H9 (cell line): ENCODE data around the gene ABHD1. TPM values are rescaled to one million over a fixed set of nuclear protein-coding genes. Genes with fewer than 3 reads are reported as not detected.

Experiments
- DNase-seq: peaks from one replicate; pipeline ENCODE4 v3.0.0-alpha.2; 2017
- H2AFZ ChIP-seq: one replicate; pipeline ENCODE4 v1.6.1; 2013; ENCODE audit warnings: mild to moderate bottlenecking, low read length, control low read depth, moderate library complexity
- H2AK5ac ChIP-seq: 2 replicates; pipeline ENCODE4 v1.6.1; 2013; ENCODE audit warnings: low read length, control low read depth, mixed read lengths; ENCODE audit not compliant: insufficient read length
- H2BK120ac ChIP-seq: one replicate; pipeline ENCODE4 v1.6.1; 2013; ENCODE audit warnings: low read depth, mild to moderate bottlenecking, low read length, control low read depth, inconsistent platforms; ENCODE audit not compliant: poor library complexity, severe bottlenecking
- H2BK12ac ChIP-seq: 2 replicates; pipeline ENCODE4 v1.6.1; 2013; ENCODE audit warnings: low read length, control low read depth, mixed read lengths, low read depth; ENCODE audit not compliant: insufficient read length
- H2BK15ac ChIP-seq: 2 replicates; pipeline ENCODE4 v1.6.1; 2013; ENCODE audit warnings: low read depth, low read length, control low read depth
- H2BK20ac ChIP-seq: one replicate; pipeline ENCODE4 v1.6.1; 2013; ENCODE audit warnings: low read depth, mild to moderate bottlenecking, low read length, control low read depth, inconsistent platforms; ENCODE audit not compliant: poor library complexity, severe bottlenecking
- H2BK5ac ChIP-seq: 2 replicates; pipeline ENCODE4 v1.6.1; 2013; ENCODE audit warnings: low read length, control low read depth, mixed read lengths; ENCODE audit not compliant: insufficient read length
- H3K14ac ChIP-seq: 2 replicates; pipeline ENCODE4 v1.6.1; 2013; ENCODE audit warnings: low read length, control low read depth; ENCODE audit not compliant: insufficient read depth
- H3K18ac ChIP-seq: 2 replicates; pipeline ENCODE4 v1.6.1; 2013; ENCODE audit warnings: low read depth, mild to moderate bottlenecking, mixed read lengths, low read length, control low read depth; ENCODE audit not compliant: insufficient read length
- H3K23ac ChIP-seq: 2 replicates; pipeline ENCODE4 v1.6.1; 2013; ENCODE audit warnings: low read length, control low read depth, mixed read lengths, low read depth; ENCODE audit not compliant: insufficient read length
- H3K23me2 ChIP-seq: 2 replicates; pipeline ENCODE4 v1.6.1; 2013; ENCODE audit warnings: low read depth, mild to moderate bottlenecking, mixed read lengths, low read length, control low read depth; ENCODE audit not compliant: insufficient read length, poor library complexity, severe bottlenecking
- H3K27ac ChIP-seq: 2 replicates; pipeline ENCODE4 v1.5.1; 2013; ENCODE audit warnings: low read length, control low read depth, mixed read lengths, low read depth; ENCODE audit not compliant: insufficient read length
- H3K27me3 ChIP-seq: 2 replicates; pipeline ENCODE4 v1.6.1; 2013; ENCODE audit warnings: low read length, control low read depth, inconsistent platforms; ENCODE audit not compliant: insufficient read depth
- H3K4ac ChIP-seq: 2 replicates; pipeline ENCODE4 v1.6.1; 2013; ENCODE audit warnings: low read depth, mild to moderate bottlenecking, control low read depth, inconsistent platforms, low read length, moderate library complexity
- H3K4me1 ChIP-seq: 2 replicates; pipeline ENCODE4 v1.6.1; 2013; ENCODE audit warnings: low read length, control low read depth, inconsistent platforms; ENCODE audit not compliant: insufficient read depth
- H3K4me2 ChIP-seq: 2 replicates; pipeline ENCODE4 v1.6.1; 2013; ENCODE audit warnings: low read length, control low read depth, mixed read lengths; ENCODE audit not compliant: insufficient read length, insufficient read depth
- H3K56ac ChIP-seq: 2 replicates; pipeline ENCODE4 v1.6.1; 2013; ENCODE audit warnings: low read depth, mild to moderate bottlenecking, mixed read lengths, low read length, control low read depth; ENCODE audit not compliant: insufficient read length
- H3K79me1 ChIP-seq: 2 replicates; pipeline ENCODE4 v1.6.1; 2013; ENCODE audit warnings: low read depth, mild to moderate bottlenecking, moderate library complexity, low read length, control low read depth, inconsistent platforms; ENCODE audit not compliant: insufficient read depth, poor library complexity, severe bottlenecking
- H3K79me2 ChIP-seq: 2 replicates; pipeline ENCODE4 v1.6.1; 2013; ENCODE audit warnings: low read length, control low read depth, inconsistent platforms; ENCODE audit not compliant: insufficient read depth
- H3K9ac ChIP-seq: 2 replicates; pipeline ENCODE4 v1.6.1; 2013; ENCODE audit warnings: low read length, control low read depth, mixed read lengths; ENCODE audit not compliant: insufficient read length; ENCODE audit errors: extremely low read depth
- H3K9me3 ChIP-seq: one replicate; pipeline ENCODE4 v1.6.1; 2013; ENCODE audit warnings: low read depth, low read length, inconsistent platforms; ENCODE audit not compliant: control insufficient read depth
- H3T11ph ChIP-seq: one replicate; pipeline ENCODE4 v1.6.1; 2013; ENCODE audit warnings: mild to moderate bottlenecking, low read length, control low read depth, inconsistent platforms
- H4K20me1 ChIP-seq: one replicate; pipeline ENCODE4 v1.6.1; 2013; ENCODE audit not compliant: control insufficient read depth, insufficient read length, insufficient read depth
- H4K5ac ChIP-seq: 2 replicates; pipeline ENCODE4 v1.6.1; 2013; ENCODE audit warnings: low read depth, mild to moderate bottlenecking, mixed read lengths, low read length, control low read depth; ENCODE audit not compliant: insufficient read length
- H4K8ac ChIP-seq: replicated peaks from 2 replicates; pipeline ENCODE4 v1.6.1; 2013; ENCODE audit warnings: low read length, control low read depth, mixed read lengths, low read depth; ENCODE audit not compliant: insufficient read length
- H4K91ac ChIP-seq: 2 replicates; pipeline ENCODE4 v1.6.1; 2013; ENCODE audit warnings: low read depth, mild to moderate bottlenecking, moderate library complexity, mixed read lengths, low read length, control low read depth; ENCODE audit not compliant: insufficient read length
- H3K27ac Mint-ChIP-seq, 3 experiments: 2 replicates in 2 of 3; 3 replicates in 1 of 3; pipeline ENCODE4 v1.8.0; 2020 to 2021; ENCODE audit warnings: mixed read lengths in 3 of 3, mild to moderate bottlenecking in 1 of 3, moderate library complexity in 1 of 3
- H3K27me3 Mint-ChIP-seq: 2 replicates; pipeline ENCODE4 v1.8.0; 2021; ENCODE audit warnings: low read depth, mild to moderate bottlenecking, moderate library complexity, mixed read lengths
- H3K36me3 Mint-ChIP-seq, 3 experiments: 2 replicates in 2 of 3; 3 replicates in 1 of 3; pipeline ENCODE4 v1.8.0; 2020 to 2021; ENCODE audit warnings: low read depth in 3 of 3, mixed read lengths in 3 of 3; ENCODE audit not compliant: insufficient read depth in 1 of 3
- H3K4me1 Mint-ChIP-seq, 2 experiments: 2 replicates each; pipeline ENCODE4 v1.8.0; 2020; ENCODE audit warnings: mixed read lengths in 2 of 2
- H3K4me3 Mint-ChIP-seq, 2 experiments: 2 replicates in 1 of 2; 3 replicates in 1 of 2; pipeline ENCODE4 v1.8.0; 2020 to 2021; ENCODE audit warnings: mild to moderate bottlenecking in 2 of 2, mixed read lengths in 2 of 2, moderate library complexity in 1 of 2
- H3K9me3 Mint-ChIP-seq, 2 experiments: 2 replicates in 1 of 2; 3 replicates in 1 of 2; pipeline ENCODE4 v1.8.0; 2020; ENCODE audit warnings: mild to moderate bottlenecking in 2 of 2, mixed read lengths in 2 of 2, moderate library complexity in 1 of 2
- CTCF ChIP-seq: fragments of 200-600 bp; sonication (generic); conservative IDR thresholded peaks from 3 replicates; pipeline ENCODE4 v1.8.0; 2021; ENCODE audit warnings: antibody characterized with exemption, mild to moderate bottlenecking
- WGBS: extraction: QIAGEN DNeasy Blood & Tissue Kit; methylation state at CpG from one replicate; pipeline ENCODE4 v1.1.7; 2013; ENCODE audit warnings: missing lambda C conversion rate, low lambda C conversion rate, mixed read lengths; ENCODE audit not compliant: insufficient read length; ENCODE audit errors: extremely low coverage; 5-methylcytosine and 5-hydroxymethylcytosine counted together
- total RNA-seq: library from RNA; stranded (reverse); gene quantifications from 2 replicates; pipeline ENCODE4 v1.2.1, GENCODE V29; 2021

ABHD1 gene
- total RNA-seq, 1 experiment from 2014 or later: 0.31 TPM

GRCh38 chr2:27150639-27151230 lies 27.1 kb downstream of the ABHD1 start:
- Histone ChIP-seq H2BK120ac (no peak overlapping the region), H3K4ac (no peak overlapping the region), H3K9ac (no peak overlapping the region), H4K8ac (no peak overlapping the region), H2BK15ac (no peak overlapping the region), H3K27ac (no peak overlapping the region), H4K20me1 (no peaks in the 10 kb centered on the region), H3K4me2 (no peak overlapping the region), H3K27me3 (no peaks in the 10 kb centered on the region), H3K79me1 (no peaks in the 10 kb centered on the region), H4K5ac (no peak overlapping the region), H3K14ac (no peak overlapping the region), H2AFZ (no peak overlapping the region), H3T11ph (no peak overlapping the region), H2BK5ac (no peak overlapping the region), H3K9me3 (no peaks in the 10 kb centered on the region), H3K4me1 (no peaks in the 10 kb centered on the region), H2BK12ac (no peak overlapping the region), H3K56ac (no peak overlapping the region), H3K23ac (no peak overlapping the region), H3K18ac (no peak overlapping the region), H3K23me2 (no peaks in the 10 kb centered on the region), H3K79me2 (no peaks in the 10 kb centered on the region), H2AK5ac (no peak overlapping the region), H4K91ac (no peak overlapping the region), H2BK20ac (no peak overlapping the region)
- no peak for DNase-seq
- no peak overlapping the region for H3K27ac Mint-ChIP-seq
- H3K9me3 Mint-ChIP-seq: peaks cover 0 to 2% of the 10 kb centered on the region in 2 experiments; a peak in 2 of 5 replicates
- no peak overlapping the region for H3K4me3 Mint-ChIP-seq
- H3K4me1 Mint-ChIP-seq: peaks cover 0 to 2% of the 10 kb centered on the region in 2 experiments; a peak in 1 of 4 replicates
- no CpG with 5 or more reads among the region's 8 CpGs for WGBS
- TF ChIP-seq CTCF: no peak
- H3K36me3 Mint-ChIP-seq: no peaks in the 10 kb centered on the region
- H3K27me3 Mint-ChIP-seq: peaks cover 2% of the 10 kb centered on the region; the same call in 1 of the 2 replicates
